Stimulated activated CD4-positive, alpha-beta T cell treated with anti-CD3 and anti-CD28 coated beads, Interleukin-15, amount 100 ng/mL, for 1 hour (primary cell): Measurements from ENCODE around the gene EXT2.

Experiments used
- DNase-seq, 2 donors: peaks; one replicate each; pipeline ENCODE4 v3.0.0-alpha.2; 2020; ENCODE audit warnings: low read depth in 1 of 2, low spot score in 1 of 2

EXT2 gene

GRCh38 chr11:44264438-44264749 lies 168.9 kb downstream of the EXT2 start:
- DNase-seq, result no peak

DNA sequence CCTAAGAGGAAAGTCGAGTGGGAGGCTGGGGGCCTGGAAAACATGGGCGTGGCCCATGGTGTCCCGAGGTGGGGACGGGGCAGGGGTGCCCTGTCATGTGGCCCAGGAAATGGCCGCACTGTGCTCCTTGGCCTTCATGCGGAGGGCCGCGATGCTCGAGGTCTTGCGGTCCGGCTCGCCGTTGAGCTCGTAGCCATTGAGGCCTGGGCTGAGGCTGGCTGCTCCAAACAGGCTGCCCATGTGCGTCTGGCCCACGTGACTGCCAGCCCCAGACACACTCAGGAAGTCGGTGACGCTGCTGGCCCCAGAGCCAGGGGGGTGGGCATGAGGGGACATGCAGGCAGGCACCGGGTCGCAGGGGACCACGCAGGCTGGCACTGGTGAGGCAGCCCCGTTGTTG lies 169.3 kb downstream of the EXT2 start:
- DNase-seq, result no peak

- DNase-seq, result no peak
Measured at GRCh38 chr11:44266056-44266780, 170.7 kb downstream of the EXT2 start.

DNA sequence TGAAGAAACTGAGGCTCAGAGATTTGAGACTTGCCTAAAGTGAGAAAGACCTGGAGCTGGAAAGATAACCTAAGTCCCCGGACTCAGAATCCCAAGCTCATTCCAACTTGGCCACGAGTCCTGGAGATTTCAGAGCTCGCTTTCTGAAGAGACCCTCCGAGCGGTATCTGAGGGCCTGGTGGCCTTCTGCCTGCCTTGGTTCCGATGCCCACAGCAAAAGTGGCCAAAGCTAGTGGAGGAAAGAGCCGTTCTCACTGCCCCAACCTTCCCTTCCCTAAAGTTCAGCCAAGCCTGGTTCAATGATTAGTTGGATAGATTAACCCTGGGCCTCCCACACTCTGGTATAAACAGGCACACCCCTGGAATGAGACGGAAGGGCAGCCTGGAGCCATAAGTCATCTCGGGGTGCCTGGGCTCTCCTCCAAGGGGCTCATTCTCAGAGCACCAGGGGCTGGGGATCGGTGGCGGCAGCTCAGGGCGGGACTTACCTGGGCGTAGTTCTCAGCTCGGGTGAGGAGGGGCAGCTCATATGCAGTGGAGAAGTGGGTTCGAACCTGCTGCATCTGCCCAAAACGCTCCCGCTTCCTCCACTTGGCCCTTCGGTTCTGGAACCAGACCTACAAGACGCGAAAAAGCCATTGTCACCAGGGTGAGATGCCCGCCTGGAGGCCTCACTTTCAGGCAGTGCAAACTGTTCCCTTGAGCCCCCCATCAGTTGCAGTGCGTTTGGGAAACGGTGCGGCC lies 171.7 kb downstream of the EXT2 start:
- no peak for DNase-seq

GRCh38 chr11:44267750-44268613 lies 172.5 kb downstream of the EXT2 start:
- no peak for DNase-seq

DNA sequence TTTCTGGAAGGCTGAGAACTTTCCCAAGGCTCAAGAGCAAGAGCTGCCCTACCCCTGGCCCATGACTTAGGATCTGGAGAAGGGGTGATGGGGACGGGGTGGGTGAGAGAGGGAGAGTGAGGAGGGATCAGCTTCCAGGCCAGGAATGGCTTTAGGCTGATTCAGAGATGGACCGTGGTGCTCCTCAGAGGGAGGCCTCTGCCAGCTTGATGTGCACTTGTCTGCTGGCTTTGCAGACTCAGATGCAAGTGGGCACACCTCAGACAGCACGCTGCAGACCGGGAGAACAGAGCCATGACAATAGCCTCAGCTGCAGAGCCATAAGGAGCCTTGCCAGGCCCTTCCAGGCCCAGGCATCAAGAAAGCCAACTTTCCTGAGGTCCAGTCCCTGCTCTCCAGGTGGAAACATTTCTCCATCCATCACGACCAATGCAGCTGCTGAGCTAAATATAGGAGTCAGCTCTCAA lies 173.2 kb downstream of the EXT2 start:
- no peak for DNase-seq

GRCh38 chr11:44269369-44270351 lies 174.2 kb downstream of the EXT2 start:
- DNase-seq, result no peak

DNA sequence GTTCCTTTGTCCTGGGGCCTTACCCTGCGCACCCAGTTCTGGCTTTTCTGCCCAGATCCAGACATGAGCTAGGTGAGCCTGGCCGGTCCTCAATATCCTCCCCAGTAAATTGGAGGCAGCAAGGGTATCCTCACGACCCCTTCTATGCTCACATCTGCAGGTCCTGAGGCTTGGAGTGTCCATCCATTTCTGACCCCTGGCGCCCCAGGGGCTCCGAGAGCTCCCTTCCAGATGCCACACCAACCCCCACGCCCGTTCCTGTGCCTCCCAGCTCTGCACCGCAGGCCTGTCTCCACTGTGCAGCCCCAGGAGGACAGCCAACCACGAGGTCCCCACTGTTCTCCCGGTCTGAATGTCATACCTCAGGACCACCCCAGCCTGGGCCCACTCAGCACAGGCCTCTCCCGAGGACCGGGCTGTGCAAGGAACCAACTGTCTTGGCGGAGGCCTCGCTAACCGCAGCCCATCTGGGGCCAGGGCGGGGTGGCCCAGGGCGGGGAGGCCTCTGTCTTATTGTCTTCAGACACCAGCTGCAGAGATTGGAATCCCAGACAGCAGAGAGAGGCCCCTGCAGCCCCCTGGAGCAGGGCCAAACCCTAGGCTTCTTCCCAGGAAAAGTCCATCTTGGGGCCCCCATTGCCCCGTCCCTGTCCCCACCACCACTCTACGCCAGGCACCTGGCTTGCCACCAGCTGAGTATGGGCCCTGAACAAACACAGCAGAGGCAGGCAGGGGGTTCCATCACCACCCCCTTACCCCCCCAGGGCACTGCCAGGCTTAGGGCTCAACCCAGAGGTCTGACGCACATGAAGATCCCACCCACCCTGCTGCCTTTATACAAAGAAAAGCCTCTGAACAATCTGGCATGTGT lies 175.2 kb downstream of the EXT2 start:
- no peak for DNase-seq

GRCh38 chr11:44271286-44271685 lies 175.8 kb downstream of the EXT2 start:
- no peak for DNase-seq

DNA sequence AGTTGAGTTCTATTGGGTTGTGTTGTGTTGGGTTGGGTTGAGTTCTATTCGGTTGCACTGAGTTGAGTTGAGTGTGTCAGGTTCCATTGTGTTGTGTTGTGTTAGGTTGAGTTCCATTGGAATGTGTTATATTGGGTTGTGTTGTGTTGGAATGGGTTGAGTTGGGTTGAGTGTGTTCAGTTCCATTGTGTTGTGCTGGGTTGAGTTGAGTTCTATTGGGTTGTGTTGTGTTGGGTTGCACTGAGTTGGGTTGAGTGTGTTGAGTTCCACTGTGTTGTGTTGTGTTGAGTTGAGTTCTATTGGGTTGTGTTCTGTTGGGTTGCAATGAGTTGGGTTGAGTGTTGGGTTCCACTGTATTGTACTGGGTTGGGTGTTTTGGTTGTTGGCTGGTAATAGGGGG lies 178.9 kb downstream of the EXT2 start:
- no peak for DNase-seq

- DNase-seq, result no peak
Measured at GRCh38 chr11:44275241-44275640, 179.8 kb downstream of the EXT2 start.

GRCh38 chr11:44275961-44276550 lies 180.6 kb downstream of the EXT2 start:
- no peak for DNase-seq

- no peak for DNase-seq
Measured at GRCh38 chr11:44277196-44278090, 182.0 kb downstream of the EXT2 start.

DNA sequence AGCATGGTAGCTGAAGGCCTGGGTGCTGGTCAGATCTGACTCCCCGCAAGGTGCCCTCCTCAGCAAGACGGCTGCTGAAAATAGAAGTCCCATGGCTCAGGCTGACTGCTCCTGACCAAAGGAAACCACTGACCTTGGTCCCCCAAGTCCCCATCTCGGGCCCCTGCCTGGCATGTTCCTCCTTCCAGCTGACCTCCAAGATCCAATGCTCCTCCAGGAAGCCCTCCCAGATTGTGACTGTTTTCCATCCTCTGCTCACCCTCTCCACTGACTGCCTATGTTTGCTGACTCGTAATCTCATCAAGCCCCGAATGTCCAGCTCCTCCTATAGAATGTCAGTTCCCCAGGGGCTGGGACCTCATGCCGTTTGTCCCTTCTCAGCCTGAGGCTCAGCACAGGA lies 184.0 kb downstream of the EXT2 start:
- no peak for DNase-seq

GRCh38 chr11:44280257-44280656 lies 184.8 kb downstream of the EXT2 start:
- DNase-seq, result no peak

DNA sequence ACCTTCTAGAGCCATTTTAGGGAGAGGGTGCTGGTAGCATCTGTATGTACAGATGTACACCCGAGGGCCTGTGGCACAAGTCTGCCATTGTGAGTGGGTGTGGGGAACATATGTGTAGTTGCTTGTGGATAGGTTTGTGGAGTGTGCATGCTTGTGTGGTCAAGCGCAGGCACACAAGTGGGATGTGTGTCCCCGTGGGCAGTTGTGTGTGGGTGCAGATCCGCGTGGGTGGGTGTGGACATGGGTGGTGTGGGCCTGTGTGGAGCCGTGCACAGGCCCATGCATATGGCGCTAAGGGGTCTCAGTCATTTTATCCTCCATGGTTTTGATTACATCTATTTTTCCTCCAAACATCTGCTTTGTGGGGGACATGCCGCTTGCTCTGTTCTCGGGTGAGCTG lies 185.7 kb downstream of the EXT2 start:
- no peak for DNase-seq

- DNase-seq, result no peak
Measured at GRCh38 chr11:44282620-44283019, 187.1 kb downstream of the EXT2 start.

GRCh38 chr11:44285756-44286155 lies 190.3 kb downstream of the EXT2 start:
- no peak for DNase-seq
